HG02840 (cell line): Measurements from ENCODE around the gene TMEM273.

Source experiments
- ATAC-seq: cut with Tn5 transposase; IDR thresholded peaks from one replicate; pipeline ENCODE4 v1.9.1; 2021; ENCODE audit warnings: mild to moderate bottlenecking, moderate library complexity, moderate number of reproducible peaks; ENCODE audit not compliant: unreplicated experiment, low FRiP score

The TMEM273 gene

GRCh38 chr10:49120911-49121310 lies 67.3 kb downstream of the TMEM273 start:
- no peak for ATAC-seq

GRCh38 chr10:49119746-49120145 lies 68.4 kb downstream of the TMEM273 start:
- ATAC-seq, result no peak

- ATAC-seq, result no peak
These were observed 69.6 kb downstream of the TMEM273 start for GRCh38 chr10:49118430-49119074.

GRCh38 chr10:49117376-49118070 lies 70.7 kb downstream of the TMEM273 start:
- ATAC-seq, result no peak

GRCh38 chr10:49116509-49117375 lies 71.4 kb downstream of the TMEM273 start:
- ATAC-seq, result no peak

GRCh38 chr10:49115796-49116508 lies 72.2 kb downstream of the TMEM273 start:
- no peak for ATAC-seq

- no peak for ATAC-seq
These were observed 73.0 kb downstream of the TMEM273 start, which contains the start of gene VSTM4 for GRCh38 chr10:49115015-49115795. TSS of gene VSTM4 (minus strand) at chr10:49115522. CDS start at chr10:49115485, 37 bp downstream.

GRCh38 chr10:49114718-49115014 lies 73.5 kb downstream of the TMEM273 start:
- ATAC-seq, result no peak

GRCh38 chr10:49113741-49114141 lies 74.5 kb downstream of the TMEM273 start:
- ATAC-seq, result no peak

- no peak for ATAC-seq
These were observed 75.3 kb downstream of the TMEM273 start for GRCh38 chr10:49112851-49113250.

GRCh38 chr10:49112098-49112497 lies 76.1 kb downstream of the TMEM273 start:
- ATAC-seq, result no peak

- no peak for ATAC-seq
These were observed 76.9 kb downstream of the TMEM273 start for GRCh38 chr10:49111320-49111698.

GRCh38 chr10:49110684-49111319 lies 77.4 kb downstream of the TMEM273 start:
- no peak for ATAC-seq

GRCh38 chr10:49109669-49110340 lies 78.4 kb downstream of the TMEM273 start:
- ATAC-seq, result no peak

- ATAC-seq, result no peak
These were observed 79.5 kb downstream of the TMEM273 start for GRCh38 chr10:49108656-49109055.

GRCh38 chr10:49107887-49108267 lies 80.3 kb downstream of the TMEM273 start:
- no peak for ATAC-seq

- ATAC-seq, result no peak
These were observed 80.9 kb downstream of the TMEM273 start for GRCh38 chr10:49107111-49107886.

- no peak for ATAC-seq
These were observed 81.7 kb downstream of the TMEM273 start for GRCh38 chr10:49106451-49106850.
